ENCODE results near the gene UBE3D.

DNA sequence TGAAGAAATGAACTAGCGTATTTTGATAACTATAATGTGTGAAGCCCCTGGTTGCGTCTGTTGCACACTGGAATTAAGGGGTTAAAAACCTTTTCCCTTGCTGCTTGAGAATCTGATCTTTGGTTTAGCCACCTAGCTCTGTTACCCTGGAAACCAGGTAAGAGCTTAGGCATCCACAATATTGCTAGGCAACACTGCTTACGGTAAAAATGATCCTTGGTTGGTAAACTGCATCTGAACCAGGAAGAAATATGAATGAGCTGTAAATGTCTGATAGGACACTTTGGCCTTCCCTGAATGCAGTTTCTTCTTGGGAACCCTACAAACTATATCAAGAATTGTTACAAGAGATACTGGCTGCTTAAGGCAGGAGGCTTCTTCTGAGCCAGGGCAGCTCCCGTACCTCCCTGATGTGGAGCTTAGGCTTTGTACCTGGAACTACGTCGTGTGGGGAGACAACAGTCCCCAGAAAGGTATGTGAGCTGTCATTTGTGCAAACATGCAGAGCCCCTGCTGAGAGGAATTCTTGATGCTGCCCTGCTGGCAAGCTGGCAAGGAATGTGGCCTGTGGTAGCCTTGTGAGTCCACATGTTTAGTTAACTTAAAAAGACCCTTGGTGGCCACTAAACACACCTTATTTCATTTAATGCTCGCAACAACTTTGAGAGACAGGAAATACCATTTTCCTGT is 18.4 kb downstream of the UBE3D start:
- TF ChIP-seq, protein P1, sequence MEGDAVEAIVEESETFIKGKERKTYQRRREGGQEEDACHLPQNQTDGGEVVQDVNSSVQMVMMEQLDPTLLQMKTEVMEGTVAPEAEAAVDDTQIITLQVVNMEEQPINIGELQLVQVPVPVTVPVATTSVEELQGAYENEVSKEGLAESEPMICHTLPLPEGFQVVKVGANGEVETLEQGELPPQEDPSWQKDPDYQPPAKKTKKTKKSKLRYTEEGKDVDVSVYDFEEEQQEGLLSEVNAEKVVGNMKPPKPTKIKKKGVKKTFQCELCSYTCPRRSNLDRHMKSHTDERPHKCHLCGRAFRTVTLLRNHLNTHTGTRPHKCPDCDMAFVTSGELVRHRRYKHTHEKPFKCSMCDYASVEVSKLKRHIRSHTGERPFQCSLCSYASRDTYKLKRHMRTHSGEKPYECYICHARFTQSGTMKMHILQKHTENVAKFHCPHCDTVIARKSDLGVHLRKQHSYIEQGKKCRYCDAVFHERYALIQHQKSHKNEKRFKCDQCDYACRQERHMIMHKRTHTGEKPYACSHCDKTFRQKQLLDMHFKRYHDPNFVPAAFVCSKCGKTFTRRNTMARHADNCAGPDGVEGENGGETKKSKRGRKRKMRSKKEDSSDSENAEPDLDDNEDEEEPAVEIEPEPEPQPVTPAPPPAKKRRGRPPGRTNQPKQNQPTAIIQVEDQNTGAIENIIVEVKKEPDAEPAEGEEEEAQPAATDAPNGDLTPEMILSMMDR (IDR thresholded peaks at IDR 0.05): no peak
- no peak for TF ChIP-seq POLR2A (IDR thresholded peaks at IDR 0.05)
